H1 (cell line): ENCODE data around the gene OR4C6. TPM values are rescaled to one million over a fixed set of nuclear protein-coding genes. Genes with fewer than 3 reads are reported as not detected.

ENCODE experiments used
- CTCF ChIA-PET: fragments of 300-600 bp; sonication (Branson Sonifier 250); formaldehyde crosslinking; loops from one replicate; lab custom pipeline; 2021; ENCODE audit not compliant: partially characterized antibody; lab: Charles Lee
- POLR2A ChIA-PET: fragments of 300-600 bp; sonication (Branson Sonifier 250); formaldehyde crosslinking; loops from one replicate; lab custom pipeline; 2021; ENCODE audit warnings: inconsistent platforms; ENCODE audit not compliant: partially characterized antibody; lab: Charles Lee
- DNase-seq, 2 experiments: peaks; one replicate each; pipeline versions ENCODE4 v3.0.0 to v3.0.0-alpha.2; 2010 to 2022; ENCODE audit warnings: low spot score in 2 of 2, low read depth in 1 of 2, mixed read lengths in 1 of 2
- FAIRE-seq: peaks from 2 replicates; lab custom pipeline; 2011; peaks lifted over from hg19 to GRCh38; lab: Jason Lieb, UNC
- H2AFZ ChIP-seq: 2 replicates; pipeline ENCODE4 v1.8.1; 2012; ENCODE audit warnings: low read length, inconsistent platforms
- H2AK5ac ChIP-seq: 2 replicates; pipeline ENCODE4 v1.6.1; 2013; ENCODE audit warnings: low read depth, low read length
- H2BK120ac ChIP-seq: replicated peaks from 2 replicates; pipeline ENCODE3; 2013; ENCODE audit warnings: low read depth, low read length, inconsistent platforms
- H2BK12ac ChIP-seq: 2 replicates; pipeline ENCODE4 v1.6.1; 2013; ENCODE audit warnings: low read depth, low read length
- H2BK15ac ChIP-seq: 2 replicates; pipeline ENCODE4 v1.6.1; 2013; ENCODE audit warnings: low read length
- H2BK20ac ChIP-seq: 2 replicates; pipeline ENCODE4 v1.6.1; 2013; ENCODE audit warnings: low read length
- H2BK5ac ChIP-seq: 2 replicates; pipeline ENCODE4 v1.6.1; 2013; ENCODE audit warnings: low read depth, low read length
- H3K14ac ChIP-seq: 2 replicates; pipeline ENCODE4 v1.6.1; 2013; ENCODE audit warnings: inconsistent platforms; ENCODE audit not compliant: insufficient read length
- H3K18ac ChIP-seq: 2 replicates; pipeline ENCODE4 v1.6.1; 2013; ENCODE audit warnings: low read length; ENCODE audit errors: extremely low read depth
- H3K23ac ChIP-seq: 2 replicates; pipeline ENCODE4 v1.6.1; 2013; ENCODE audit warnings: inconsistent platforms; ENCODE audit not compliant: insufficient read length
- H3K23me2 ChIP-seq: 2 replicates; pipeline ENCODE4 v1.6.1; 2013; ENCODE audit warnings: low read depth, low read length
- H3K27ac ChIP-seq: 2 replicates; pipeline ENCODE4 v1.6.1; 2011; ENCODE audit warnings: low read depth, low read length, inconsistent platforms
- H3K27me3 ChIP-seq, 4 experiments: replicated peaks in 1 of 4; 1 replicate in 1 of 4; 2 replicates in 3 of 4; pipeline versions ENCODE4 v1.6.1 to v1.8.1; 2011 to 2013; ENCODE audit warnings: low read length in 3 of 4, mild to moderate bottlenecking in 3 of 4, inconsistent platforms in 2 of 4, mixed read lengths in 2 of 4, moderate library complexity in 1 of 4; ENCODE audit not compliant: control insufficient read depth in 3 of 4, insufficient read depth in 3 of 4; ENCODE audit errors: extremely low read depth in 1 of 4
- H3K36me3 ChIP-seq, 4 experiments: 2 replicates each; pipeline versions ENCODE4 v1.6.1 to v1.8.1; 2011 to 2013; ENCODE audit warnings: mild to moderate bottlenecking in 4 of 4, low read length in 3 of 4, moderate library complexity in 2 of 4, control low read depth in 1 of 4, inconsistent platforms in 1 of 4; ENCODE audit not compliant: insufficient read depth in 4 of 4, control insufficient read depth in 2 of 4
- H3K4ac ChIP-seq: replicated peaks from 2 replicates; pipeline ENCODE3; 2013; ENCODE audit warnings: low read length, low read depth, mixed read lengths, inconsistent platforms; ENCODE audit not compliant: insufficient read length
- H3K4me1 ChIP-seq, 4 experiments: replicated peaks in 1 of 4; 1 replicate in 1 of 4; 2 replicates in 3 of 4; pipeline versions ENCODE4 v1.6.1 to v1.8.1; 2011 to 2013; ENCODE audit warnings: low read length in 3 of 4, inconsistent platforms in 2 of 4, mixed read lengths in 1 of 4; ENCODE audit not compliant: insufficient read depth in 4 of 4, control insufficient read depth in 3 of 4
- H3K4me2 ChIP-seq, 2 experiments: 2 replicates each; pipeline versions ENCODE4 v1.6.1 to v1.8.1; 2011 to 2013; ENCODE audit warnings: low read depth in 2 of 2, low read length in 2 of 2, control low read depth in 1 of 2, inconsistent platforms in 1 of 2, mild to moderate bottlenecking in 1 of 2; ENCODE audit not compliant: insufficient read depth in 1 of 2
- H3K4me3 ChIP-seq, 4 experiments: fragments of 200-600, 300-600 bp in 1 of 4; sonication (generic), shearing (Covaris generic), sonication (Bioruptor Twin) in 1 of 4; 2 replicates each; pipeline versions ENCODE4 v1.5.1 to v1.8.1; 2011 to 2016; ENCODE audit warnings: low read length in 4 of 4, low read depth in 3 of 4, control low read depth in 2 of 4, inconsistent platforms in 2 of 4, mild to moderate bottlenecking in 2 of 4, mixed read lengths in 1 of 4, moderate library complexity in 1 of 4; ENCODE audit not compliant: insufficient read depth in 2 of 4; ENCODE audit errors: extremely low read depth in 1 of 4
- H3K56ac ChIP-seq: replicated peaks from 2 replicates; pipeline ENCODE3; 2013; ENCODE audit warnings: low read depth, mild to moderate bottlenecking, mixed read lengths, low read length, inconsistent platforms; ENCODE audit not compliant: insufficient read length
- H3K79me1 ChIP-seq: 2 replicates; pipeline ENCODE4 v1.6.1; 2013; ENCODE audit warnings: low read depth, low read length, control low read depth
- H3K79me2 ChIP-seq, 2 experiments: 2 replicates each; pipeline versions ENCODE4 v1.6.1 to v1.8.1; 2012 to 2013; ENCODE audit warnings: low read length in 2 of 2, mild to moderate bottlenecking in 2 of 2, inconsistent platforms in 1 of 2; ENCODE audit not compliant: insufficient read depth in 2 of 2, control insufficient read depth in 1 of 2
- H3K9ac ChIP-seq, 4 experiments: replicated peaks in 1 of 4; 1 replicate in 1 of 4; 2 replicates in 3 of 4; pipeline versions ENCODE4 v1.6.1 to v1.8.1; 2011 to 2013; ENCODE audit warnings: low read depth in 3 of 4, low read length in 3 of 4, control low read depth in 2 of 4, mild to moderate bottlenecking in 2 of 4, moderate library complexity in 2 of 4, inconsistent platforms in 1 of 4; ENCODE audit errors: extremely low read depth in 1 of 4
- H3K9me3 ChIP-seq, 2 experiments: 2 replicates each; pipeline versions ENCODE4 v1.6.1 to v1.8.1; 2012 to 2013; ENCODE audit warnings: mild to moderate bottlenecking in 2 of 2, moderate library complexity in 2 of 2, control low read depth in 1 of 2, inconsistent platforms in 1 of 2, low read depth in 1 of 2, low read length in 1 of 2, mixed read lengths in 1 of 2; ENCODE audit not compliant: insufficient read depth in 2 of 2
- H4K20me1 ChIP-seq, 2 experiments: replicated peaks in 1 of 2; 2 replicates each; pipeline versions ENCODE3 to v1.8.1; 2011 to 2013; ENCODE audit warnings: inconsistent platforms in 2 of 2, low read length in 2 of 2, mild to moderate bottlenecking in 1 of 2; ENCODE audit not compliant: insufficient read depth in 2 of 2, control insufficient read depth in 1 of 2
- H4K5ac ChIP-seq: 2 replicates; pipeline ENCODE4 v1.6.1; 2013; ENCODE audit warnings: low read length, low read depth, mixed read lengths, inconsistent platforms; ENCODE audit not compliant: insufficient read length
- H4K8ac ChIP-seq: 2 replicates; pipeline ENCODE4 v1.8.0; 2013; ENCODE audit warnings: mild to moderate bottlenecking, moderate library complexity, low read length, inconsistent platforms; ENCODE audit not compliant: insufficient read depth; ENCODE audit errors: extremely low read depth
- H4K91ac ChIP-seq: replicated peaks from 2 replicates; pipeline ENCODE3; 2013; ENCODE audit warnings: low read length, mixed read lengths, inconsistent platforms; ENCODE audit not compliant: insufficient read length
- ASH2L ChIP-seq: fragments of 200-600, 300-600 bp; sonication (generic); IDR thresholded peaks from one replicate; pipeline ENCODE4 v1.7.1; 2017; ENCODE audit warnings: low read length
- ATF2 ChIP-seq: IDR thresholded peaks from 2 replicates; pipeline ENCODE4 v1.6.1; 2012; ENCODE audit warnings: low read length, inconsistent platforms
- BCL11A ChIP-seq, 2 experiments: IDR thresholded peaks; one replicate each; pipeline ENCODE4 v1.6.1; 2011; ENCODE audit warnings: low read depth in 2 of 2, low read length in 2 of 2, mild to moderate bottlenecking in 2 of 2
- CBX8 ChIP-seq: fragments of 300-800, 300-1000 bp; sonication (generic); IDR thresholded peaks from 2 replicates; pipeline ENCODE4 v1.7.1; 2016; ENCODE audit warnings: low read depth, low read length, borderline replicate concordance
- CHD2 ChIP-seq: IDR thresholded peaks from 2 replicates; pipeline ENCODE4 v1.6.1; 2012; ENCODE audit warnings: low read length, improper control_type of control experiment
- CREB1 ChIP-seq: IDR thresholded peaks from 2 replicates; pipeline ENCODE4 v1.6.1; 2012; ENCODE audit warnings: inconsistent platforms
- GABPA ChIP-seq: IDR thresholded peaks from 2 replicates; pipeline ENCODE4 v1.6.1; 2011; ENCODE audit warnings: mild to moderate bottlenecking, low read length, moderate library complexity, borderline replicate concordance; ENCODE audit not compliant: insufficient read depth
- HDAC6 ChIP-seq: IDR thresholded peaks from one replicate; pipeline ENCODE4 v1.7.1; 2012; ENCODE audit warnings: low read depth, mild to moderate bottlenecking, inconsistent platforms, low read length, moderate library complexity
- JUND ChIP-seq: IDR thresholded peaks from 2 replicates; pipeline ENCODE4 v1.6.1; 2011; ENCODE audit warnings: mild to moderate bottlenecking, improper control_type of control experiment, low read length
- KDM4A ChIP-seq: IDR thresholded peaks from one replicate; pipeline ENCODE4 v1.7.1; 2012; ENCODE audit warnings: low read depth, mild to moderate bottlenecking, moderate library complexity, low read length, inconsistent platforms; ENCODE audit not compliant: severe bottlenecking
- NANOG ChIP-seq: IDR thresholded peaks from 2 replicates; pipeline ENCODE4 v1.6.1; 2011; ENCODE audit warnings: low read length, low read depth, mild to moderate bottlenecking, inconsistent platforms; ENCODE audit not compliant: insufficient read depth, poor library complexity, severe bottlenecking
- RFX5 ChIP-seq: IDR thresholded peaks from 2 replicates; pipeline ENCODE4 v1.6.1; 2011; ENCODE audit warnings: low read depth, low read length, improper control_type of control experiment, borderline replicate concordance
- TAF1 ChIP-seq: IDR thresholded peaks from 2 replicates; pipeline ENCODE4 v1.6.1; 2011; ENCODE audit warnings: mild to moderate bottlenecking, low read depth, low read length
- WGBS, 2 experiments: shearing (Covaris generic) in 1 of 2; methylation state at CpG; one replicate each; pipeline versions ENCODE4 v1.1.6 to v1.1.7; 2013 to 2015; ENCODE audit warnings: low lambda C conversion rate in 2 of 2, mixed read lengths in 2 of 2, inconsistent platforms in 1 of 2, low coverage in 1 of 2, missing lambda C conversion rate in 1 of 2; ENCODE audit not compliant: insufficient replicate concordance in 2 of 2, insufficient coverage in 1 of 2, insufficient read length in 1 of 2; ENCODE audit errors: extremely low coverage in 1 of 2, missing lambda C conversion rate in 1 of 2; 5-methylcytosine and 5-hydroxymethylcytosine counted together
- polyA plus RNA-seq, 7 experiments: library from polyadenylated mRNA; depleted of rRNA in 3 of 7; stranded (reverse) in 5 of 7; unstranded in 2 of 7; fragments of >200 nt in 5 of 7; fragments of 200-250 nt in 2 of 7; gene quantifications; 1 replicate in 5 of 7; 2 replicates in 1 of 7; 4 replicates in 1 of 7; pipeline versions ENCODE4 v1.2.1 to v1.2.3, GENCODE V29; 2011 to 2013; ENCODE audit warnings: missing spikeins in 2 of 7, mixed read lengths in 2 of 7
- total RNA-seq: library from RNA; stranded (reverse); fragmentation: NEBNext Ultra II Directional; extraction: Animal tissue kit (Norgen Biotek cat#: 25700); gene quantifications from 2 replicates; pipeline ENCODE4 v1.2.1, GENCODE V29; 2021

Gene OR4C6
- total and polyA plus RNA-seq, 2 of the 8 experiments (the other 6 are each of a cell fraction or from before 2014, with no cell fraction given) = not detected

DNA sequence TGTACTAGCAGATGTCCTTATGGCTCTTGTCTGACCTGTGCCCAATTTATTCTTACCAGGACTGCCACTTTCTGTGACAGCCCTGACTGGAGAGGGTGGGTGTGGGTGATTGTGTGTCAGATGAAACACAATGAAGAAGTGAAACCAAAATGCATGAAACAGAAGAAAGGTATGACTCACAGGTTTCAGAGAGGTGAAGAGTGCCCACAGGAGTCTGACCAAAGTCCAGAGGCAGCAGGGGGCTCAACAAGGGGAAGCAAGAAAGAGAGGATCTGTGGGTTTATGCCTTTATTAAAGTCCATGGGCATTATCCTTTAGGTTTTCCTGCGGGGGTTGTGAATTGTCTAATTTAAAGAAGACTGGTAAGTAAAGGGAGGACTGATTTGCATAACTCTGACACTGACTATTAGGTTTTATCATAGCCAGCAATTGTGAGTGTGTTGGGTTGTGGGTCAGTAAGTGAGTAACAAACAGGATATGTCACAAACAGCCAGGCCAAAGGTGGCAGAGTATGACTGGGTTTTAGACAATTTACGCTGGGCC, 3.9 kb upstream of the OR4C6 start:
- Histone ChIP-seq H2BK20ac (no peak overlapping the region), H3K9ac (no peak overlapping the region), H3K4me3 (no peak overlapping the region), H3K79me1 (no peaks in the 10 kb centered on the region), H2BK120ac (no peak overlapping the region), H4K5ac (no peak overlapping the region), H3K18ac (no peak overlapping the region), H3K27me3 (no peaks in the 10 kb centered on the region), H3K23ac (no peak overlapping the region), H3K36me3 (no peaks in the 10 kb centered on the region), H2BK5ac (no peak overlapping the region), H2BK12ac (no peak overlapping the region), H3K23me2 (no peaks in the 10 kb centered on the region), H2BK15ac (no peak overlapping the region), H2AK5ac (no peak overlapping the region), H3K9me3 (peaks cover 18 to 37% of the 10 kb centered on the region in 2 experiments; a peak in 3 of 4 replicates), H3K27ac (no peak overlapping the region), H3K56ac (no peak overlapping the region), H3K79me2 (no peaks in the 10 kb centered on the region), H3K4ac (no peak overlapping the region), H3K4me2 (no peak overlapping the region), H4K91ac (no peak overlapping the region), H4K8ac (no peak overlapping the region), H4K20me1 (no peaks in the 10 kb centered on the region), H2AFZ (no peak overlapping the region), H3K4me1 (no peaks in the 10 kb centered on the region), H3K14ac (no peak overlapping the region)
- ChIA-PET CTCF (no interaction called here), POLR2A (no interaction called here)
- FAIRE-seq = no peak
- WGBS, 2 experiments = 88% methylated on average over 2 of the region's 2 CpGs; no CpG with 5 or more reads in 1 of the 2 experiments
- DNase-seq = no peak
- TF ChIP-seq JUND = no peak
- TF ChIP-seq CBX8 = no peak
- TF ChIP-seq ASH2L = no peak
- TF ChIP-seq CHD2 = no peak
- TF ChIP-seq CREB1 = no peak
- TF ChIP-seq KDM4A = no peak
- TF ChIP-seq ATF2 = no peak
- TF ChIP-seq TAF1 = no peak
- TF ChIP-seq NANOG = no peak
- no peak for TF ChIP-seq BCL11A (IDR thresholded peaks at IDR 0.05; ENCODE audit: low read depth in 2 of 2, low read length in 2 of 2)
- TF ChIP-seq HDAC6 = no peak
- no peak for TF ChIP-seq RFX5
- no peak for TF ChIP-seq GABPA
